ENCODE data around the gene MAT2B. TPM values are rescaled to one million over a fixed set of nuclear protein-coding genes. Genes with fewer than 3 reads are reported as not detected.
"Not testable (repeated sequence)": the region's sequence is repeated elsewhere in the genome, so short reads cannot be mapped to it uniquely, and the experiment has no call there.

Gene MAT2B
- total and polyA plus RNA-seq, 4 donors = 37.5 to 55.0 (median 38.5) TPM

DNA sequence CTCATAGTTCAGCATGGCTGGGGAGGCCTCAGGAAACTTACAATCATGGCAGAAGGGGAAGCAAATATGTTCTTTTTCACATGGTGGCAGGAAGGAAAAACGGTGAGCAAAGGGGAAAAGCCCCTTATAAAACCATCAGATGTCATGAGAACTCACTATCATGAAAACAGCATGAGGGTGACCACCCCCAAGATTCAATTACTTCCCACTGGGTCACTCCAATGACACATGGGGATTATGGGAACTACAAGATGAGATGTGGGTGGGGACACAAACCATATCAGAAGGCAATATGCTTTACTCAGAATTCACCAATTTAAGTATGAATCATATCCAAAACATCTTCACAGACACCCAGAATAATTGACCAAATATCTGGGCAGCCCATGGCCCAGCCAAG is 19.7 kb downstream of the MAT2B start:
- Histone ChIP-seq H3K27ac (ENCODE audit: low read depth, low read length) (no peak overlapping the region), H3K4me1 (ENCODE audit: control insufficient read depth, insufficient read depth, low read length) (no peaks in the 10 kb centered on the region), H3K36me3 (ENCODE audit: control insufficient read depth, insufficient read depth, low read length) (peaks cover 10% of the 10 kb centered on the region), H3K27me3 (ENCODE audit: control insufficient read depth, insufficient read depth, low read length) (no peaks in the 10 kb centered on the region), H3K4me3 (ENCODE audit: low read depth, low read length) (no peak overlapping the region), H3K9me3 (ENCODE audit: control insufficient read depth, insufficient read depth, low read length) (no peaks in the 10 kb centered on the region)
- DNase-seq (ENCODE audit: low read depth in 4 of 6, low spot score in 6 of 6) = no peak
- 80% methylated on average over 1 of the region's 1 CpG for WGBS (ENCODE audit: insufficient coverage)

- Histone ChIP-seq H3K27me3 (ENCODE audit: control insufficient read depth, insufficient read depth, low read length) (peaks cover 2% of the 10 kb centered on the region), H3K36me3 (ENCODE audit: control insufficient read depth, insufficient read depth, low read length) (no peaks in the 10 kb centered on the region), H3K4me1 (ENCODE audit: control insufficient read depth, insufficient read depth, low read length) (no peaks in the 10 kb centered on the region), H3K27ac (ENCODE audit: low read depth, low read length) (no peak overlapping the region), H3K4me3 (ENCODE audit: low read depth, low read length) (no peak overlapping the region), H3K9me3 (ENCODE audit: control insufficient read depth, insufficient read depth, low read length) (no peaks in the 10 kb centered on the region)
- WGBS (ENCODE audit: insufficient coverage) = 96% methylated on average over 5 of the region's 5 CpGs
- no peak for DNase-seq (ENCODE audit: low read depth in 4 of 6, low spot score in 6 of 6)
Observed at GRCh38 chr5:163529698-163530097, 24.3 kb downstream of the MAT2B start.

GRCh38 chr5:163531272-163531671 is 25.9 kb downstream of the MAT2B start:
- no CpG with 5 or more reads among the region's 3 CpGs for WGBS (ENCODE audit: insufficient coverage)
- peaks cover 2% of the 10 kb centered on the region for H3K27me3 ChIP-seq (ENCODE audit: control insufficient read depth, insufficient read depth, low read length)
- H3K4me1 ChIP-seq (ENCODE audit: control insufficient read depth, insufficient read depth, low read length) = no peaks in the 10 kb centered on the region
- no peaks in the 10 kb centered on the region for H3K36me3 ChIP-seq (ENCODE audit: control insufficient read depth, insufficient read depth, low read length)
- DNase-seq (ENCODE audit: low read depth in 4 of 6, low spot score in 6 of 6) = no peak
- H3K4me3 ChIP-seq (ENCODE audit: low read depth, low read length) = no peak overlapping the region
- no peak overlapping the region for H3K27ac ChIP-seq (ENCODE audit: low read depth, low read length)
- H3K9me3 ChIP-seq (ENCODE audit: control insufficient read depth, insufficient read depth, low read length) = no peaks in the 10 kb centered on the region

- 30% methylated on average over 3 of the region's 5 CpGs for WGBS (ENCODE audit: insufficient coverage)
- DNase-seq (ENCODE audit: low read depth in 4 of 6, low spot score in 6 of 6) = peak in 3 of 6 donors; percentile 19 to 83 (median 75)
- Histone ChIP-seq H3K4me3 (ENCODE audit: low read depth, low read length) (no peak overlapping the region), H3K27me3 (ENCODE audit: control insufficient read depth, insufficient read depth, low read length) (peaks cover 2% of the 10 kb centered on the region), H3K9me3 (ENCODE audit: control insufficient read depth, insufficient read depth, low read length) (no peaks in the 10 kb centered on the region), H3K36me3 (ENCODE audit: control insufficient read depth, insufficient read depth, low read length) (no peaks in the 10 kb centered on the region), H3K4me1 (ENCODE audit: control insufficient read depth, insufficient read depth, low read length) (no peaks in the 10 kb centered on the region), H3K27ac (ENCODE audit: low read depth, low read length) (no peak overlapping the region)
Observed at GRCh38 chr5:163532171-163533084, 27.0 kb downstream of the MAT2B start.

DNA sequence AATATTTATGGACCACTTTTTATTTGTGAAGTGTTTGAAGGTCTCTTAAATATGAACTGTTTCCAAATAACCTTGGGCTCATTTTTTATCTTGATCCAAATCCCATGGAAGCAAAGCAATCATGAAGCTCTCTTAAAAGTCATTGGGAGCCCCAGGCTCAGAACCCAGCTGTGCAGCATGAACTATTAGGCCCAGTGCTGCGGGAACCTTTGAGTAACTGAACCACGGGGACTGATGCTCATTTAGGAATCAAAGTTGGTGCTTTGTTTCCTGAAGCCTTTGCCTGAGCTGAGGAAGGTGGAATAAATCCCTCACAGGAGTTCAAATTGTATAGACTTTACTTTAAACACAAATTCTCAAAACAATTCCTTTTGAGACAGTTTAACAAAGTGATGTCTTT is 27.8 kb downstream of the MAT2B start:
- no peaks in the 10 kb centered on the region for H3K36me3 ChIP-seq (ENCODE audit: control insufficient read depth, insufficient read depth, low read length)
- peak in 2 of 6 donors; percentile 22 to 68 for DNase-seq (ENCODE audit: low read depth in 4 of 6, low spot score in 6 of 6)
- 40% methylated on average over 1 of the region's 2 CpGs for WGBS (ENCODE audit: insufficient coverage)

GRCh38 chr5:163534492-163535094 is 29.2 kb downstream of the MAT2B start:
- Histone ChIP-seq H3K27ac (ENCODE audit: low read depth, low read length) (no peak overlapping the region), H3K9me3 (ENCODE audit: control insufficient read depth, insufficient read depth, low read length) (no peaks in the 10 kb centered on the region), H3K36me3 (ENCODE audit: control insufficient read depth, insufficient read depth, low read length) (no peaks in the 10 kb centered on the region), H3K4me1 (ENCODE audit: control insufficient read depth, insufficient read depth, low read length) (no peaks in the 10 kb centered on the region), H3K27me3 (ENCODE audit: control insufficient read depth, insufficient read depth, low read length) (peaks cover 2% of the 10 kb centered on the region), H3K4me3 (ENCODE audit: low read depth, low read length) (no peak overlapping the region)
- DNase-seq (ENCODE audit: low read depth in 4 of 6, low spot score in 6 of 6) = no peak
- no CpG with 5 or more reads among the region's 2 CpGs for WGBS (ENCODE audit: insufficient coverage)

More for the DNA sequence above, 27.8 kb downstream of the MAT2B start:
- Histone ChIP-seq H3K4me1 (ENCODE audit: control insufficient read depth, insufficient read depth, low read length) (no peaks in the 10 kb centered on the region), H3K27ac (ENCODE audit: low read depth, low read length) (no peak overlapping the region), H3K4me3 (ENCODE audit: low read depth, low read length) (no peak overlapping the region), H3K27me3 (ENCODE audit: control insufficient read depth, insufficient read depth, low read length) (peaks cover 2% of the 10 kb centered on the region), H3K9me3 (ENCODE audit: control insufficient read depth, insufficient read depth, low read length) (no peaks in the 10 kb centered on the region)

- Histone ChIP-seq H3K27ac (ENCODE audit: low read depth, low read length) (no peak overlapping the region), H3K36me3 (ENCODE audit: control insufficient read depth, insufficient read depth, low read length) (no peaks in the 10 kb centered on the region), H3K9me3 (ENCODE audit: control insufficient read depth, insufficient read depth, low read length) (no peaks in the 10 kb centered on the region), H3K27me3 (ENCODE audit: control insufficient read depth, insufficient read depth, low read length) (peaks cover 2% of the 10 kb centered on the region), H3K4me1 (ENCODE audit: control insufficient read depth, insufficient read depth, low read length) (no peaks in the 10 kb centered on the region), H3K4me3 (ENCODE audit: low read depth, low read length) (no peak overlapping the region)
- no peak for DNase-seq (ENCODE audit: low read depth in 4 of 6, low spot score in 6 of 6)
- 71% methylated on average over 3 of the region's 3 CpGs for WGBS (ENCODE audit: insufficient coverage)
Observed at GRCh38 chr5:163535290-163535689, 29.9 kb downstream of the MAT2B start.

DNA sequence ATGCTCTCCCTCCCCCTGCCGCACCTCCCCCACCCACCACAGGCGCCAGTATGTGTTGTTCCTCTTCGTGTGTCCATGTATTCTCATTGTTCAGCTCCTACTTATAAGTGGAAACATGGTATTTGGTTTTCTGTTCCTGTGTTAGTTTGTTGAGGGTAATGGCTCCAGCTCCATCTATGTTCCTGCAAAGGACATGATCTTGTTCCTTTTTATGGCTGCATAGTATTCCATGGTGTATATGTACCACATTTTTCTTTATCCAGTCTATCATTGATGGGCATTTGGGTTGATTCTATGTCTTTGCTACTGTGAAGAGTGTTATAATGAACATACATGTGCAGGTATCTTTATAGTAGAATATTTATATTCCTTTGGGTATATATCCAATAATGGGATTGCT is 31.0 kb downstream of the MAT2B start:
- not testable (repeated sequence) for H3K36me3 ChIP-seq (ENCODE audit: control insufficient read depth, insufficient read depth, low read length); H3K27me3 ChIP-seq (ENCODE audit: control insufficient read depth, insufficient read depth, low read length); H3K4me3 ChIP-seq (ENCODE audit: low read depth, low read length); H3K27ac ChIP-seq (ENCODE audit: low read depth, low read length); H3K4me1 ChIP-seq (ENCODE audit: control insufficient read depth, insufficient read depth, low read length); H3K9me3 ChIP-seq (ENCODE audit: control insufficient read depth, insufficient read depth, low read length); DNase-seq (ENCODE audit: low read depth in 4 of 6, low spot score in 6 of 6)
- no CpG with 5 or more reads among the region's 3 CpGs for WGBS (ENCODE audit: insufficient coverage)

- DNase-seq (ENCODE audit: low read depth in 4 of 6, low spot score in 6 of 6) = no peak
- Histone ChIP-seq H3K4me3 (ENCODE audit: low read depth, low read length) (no peak overlapping the region), H3K36me3 (ENCODE audit: control insufficient read depth, insufficient read depth, low read length) (no peaks in the 10 kb centered on the region), H3K27me3 (ENCODE audit: control insufficient read depth, insufficient read depth, low read length) (no peaks in the 10 kb centered on the region), H3K4me1 (ENCODE audit: control insufficient read depth, insufficient read depth, low read length) (no peaks in the 10 kb centered on the region), H3K27ac (ENCODE audit: low read depth, low read length) (no peak overlapping the region), H3K9me3 (ENCODE audit: control insufficient read depth, insufficient read depth, low read length) (no peaks in the 10 kb centered on the region)
- WGBS (ENCODE audit: insufficient coverage) = no CpG with 5 or more reads among the region's 1 CpG
Observed at GRCh38 chr5:163540696-163541095, 35.3 kb downstream of the MAT2B start.

GRCh38 chr5:163542771-163543170 is 37.4 kb downstream of the MAT2B start:
- no peak overlapping the region for H3K27ac ChIP-seq (ENCODE audit: low read depth, low read length)
- DNase-seq (ENCODE audit: low read depth in 4 of 6, low spot score in 6 of 6) = peak in 2 of 6 donors; percentile 38 to 87
- H3K36me3 ChIP-seq (ENCODE audit: control insufficient read depth, insufficient read depth, low read length) = no peaks in the 10 kb centered on the region
- no peak overlapping the region for H3K4me3 ChIP-seq (ENCODE audit: low read depth, low read length)
- H3K4me1 ChIP-seq (ENCODE audit: control insufficient read depth, insufficient read depth, low read length) = no peaks in the 10 kb centered on the region
- 38% methylated on average over 1 of the region's 2 CpGs for WGBS (ENCODE audit: insufficient coverage)
- no peaks in the 10 kb centered on the region for H3K9me3 ChIP-seq (ENCODE audit: control insufficient read depth, insufficient read depth, low read length)
- no peaks in the 10 kb centered on the region for H3K27me3 ChIP-seq (ENCODE audit: control insufficient read depth, insufficient read depth, low read length)

Data from spinal cord (tissue), 10 donors.